Progenitor cell of endocrine pancreas (in vitro differentiated cells): ENCODE results near the gene SHC3. TPM values are rescaled to one million over a fixed set of nuclear protein-coding genes. Genes with fewer than 3 reads are reported as not detected.

ENCODE experiments used
- DNase-seq: peaks from one replicate; pipeline ENCODE4 v3.0.0; 2021; ENCODE audit warnings: low spot score; ENCODE audit not compliant: unreplicated experiment
- H3K27ac Mint-ChIP-seq: 2 replicates; pipeline ENCODE4 v1.8.0; 2021; ENCODE audit warnings: mild to moderate bottlenecking, moderate library complexity, mixed read lengths
- H3K27me3 Mint-ChIP-seq: 2 replicates; pipeline ENCODE4 v1.8.0; 2021; ENCODE audit warnings: mixed read lengths
- H3K36me3 Mint-ChIP-seq: 2 replicates; pipeline ENCODE4 v1.8.0; 2022; ENCODE audit warnings: mixed read lengths; ENCODE audit not compliant: insufficient read depth
- H3K4me1 Mint-ChIP-seq: 2 replicates; pipeline ENCODE4 v1.8.0; 2021; ENCODE audit warnings: low read depth, mixed read lengths
- H3K4me3 Mint-ChIP-seq: 2 replicates; pipeline ENCODE4 v1.8.0; 2021; ENCODE audit warnings: low read depth, mild to moderate bottlenecking, moderate library complexity, mixed read lengths
- H3K9me3 Mint-ChIP-seq: 2 replicates; pipeline ENCODE4 v1.8.0; 2021; ENCODE audit warnings: low read depth, mixed read lengths
- total RNA-seq: library from RNA; stranded (reverse); gene quantifications from 2 replicates; pipeline ENCODE4 v1.2.1, GENCODE V29; 2021
- TF ChIP-seq, protein P1 (sequence below): fragments of 200-600 bp; sonication (generic); IDR thresholded peaks from one replicate; pipeline ENCODE4 v1.5.0; 2021; ENCODE audit warnings: antibody characterized with exemption, mild to moderate bottlenecking; ENCODE audit not compliant: unreplicated experiment

The SHC3 gene
- total RNA-seq, 1 donor from 2014 or later = 1.3 TPM

DNA sequence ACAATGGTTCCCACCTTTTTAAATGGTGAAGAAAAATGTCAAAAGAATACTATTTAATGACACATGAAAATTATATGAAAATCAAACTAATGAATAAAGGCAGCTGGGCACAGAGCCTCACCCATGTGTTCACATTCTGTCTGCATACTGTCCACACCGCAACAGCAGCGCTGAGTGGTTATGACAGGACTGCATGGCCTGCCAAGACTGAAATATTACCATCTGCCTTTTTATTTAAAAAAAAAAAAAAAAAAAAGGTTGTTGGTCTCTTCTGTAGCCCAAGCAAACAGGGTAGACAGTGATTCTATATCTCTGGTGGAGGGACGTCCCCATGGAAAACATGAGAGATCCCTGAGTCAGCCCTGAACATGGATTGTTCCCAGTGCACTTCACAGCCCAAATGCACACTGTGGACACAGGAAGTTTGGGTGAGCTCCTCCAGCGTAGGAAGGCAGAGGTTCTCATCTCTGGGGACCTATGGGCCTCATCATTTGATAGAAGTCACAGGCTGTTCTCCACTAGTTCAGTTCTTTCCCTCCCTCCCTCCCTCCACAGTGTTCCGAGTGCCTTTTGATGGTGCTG is 44.9 kb upstream of the SHC3 start:
- Mint-ChIP-seq H3K27me3 (no peaks in the 10 kb centered on the region), H3K36me3 (no peaks in the 10 kb centered on the region), H3K27ac (no peak overlapping the region), H3K9me3 (no peaks in the 10 kb centered on the region), H3K4me3 (no peak overlapping the region), H3K4me1 (peaks cover 4% of the 10 kb centered on the region)
- no peak for DNase-seq
- TF ChIP-seq, protein P1, sequence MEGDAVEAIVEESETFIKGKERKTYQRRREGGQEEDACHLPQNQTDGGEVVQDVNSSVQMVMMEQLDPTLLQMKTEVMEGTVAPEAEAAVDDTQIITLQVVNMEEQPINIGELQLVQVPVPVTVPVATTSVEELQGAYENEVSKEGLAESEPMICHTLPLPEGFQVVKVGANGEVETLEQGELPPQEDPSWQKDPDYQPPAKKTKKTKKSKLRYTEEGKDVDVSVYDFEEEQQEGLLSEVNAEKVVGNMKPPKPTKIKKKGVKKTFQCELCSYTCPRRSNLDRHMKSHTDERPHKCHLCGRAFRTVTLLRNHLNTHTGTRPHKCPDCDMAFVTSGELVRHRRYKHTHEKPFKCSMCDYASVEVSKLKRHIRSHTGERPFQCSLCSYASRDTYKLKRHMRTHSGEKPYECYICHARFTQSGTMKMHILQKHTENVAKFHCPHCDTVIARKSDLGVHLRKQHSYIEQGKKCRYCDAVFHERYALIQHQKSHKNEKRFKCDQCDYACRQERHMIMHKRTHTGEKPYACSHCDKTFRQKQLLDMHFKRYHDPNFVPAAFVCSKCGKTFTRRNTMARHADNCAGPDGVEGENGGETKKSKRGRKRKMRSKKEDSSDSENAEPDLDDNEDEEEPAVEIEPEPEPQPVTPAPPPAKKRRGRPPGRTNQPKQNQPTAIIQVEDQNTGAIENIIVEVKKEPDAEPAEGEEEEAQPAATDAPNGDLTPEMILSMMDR = no peak

DNA sequence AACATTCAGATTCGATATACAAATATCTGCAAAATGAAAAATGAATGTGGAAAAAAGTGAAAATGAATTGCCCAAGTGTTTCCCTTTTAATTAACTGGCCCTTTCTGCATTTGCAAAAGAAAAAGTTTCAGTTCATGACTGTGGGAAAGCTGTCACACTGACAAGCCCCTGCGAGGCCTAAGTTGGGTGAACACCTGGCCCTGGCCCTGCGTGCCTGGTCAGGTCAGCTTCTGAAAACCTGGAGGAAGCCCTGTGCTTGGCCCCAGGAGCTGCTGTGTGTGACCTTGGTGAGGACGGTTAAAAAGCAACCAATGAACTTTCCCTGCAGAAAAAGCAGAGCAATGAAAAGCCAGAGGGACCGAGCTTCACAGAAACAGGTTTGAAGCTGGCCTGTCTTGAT is 41.0 kb upstream of the SHC3 start:
- Mint-ChIP-seq H3K4me1 (no peaks in the 10 kb centered on the region), H3K4me3 (no peak overlapping the region), H3K27me3 (no peaks in the 10 kb centered on the region), H3K36me3 (no peaks in the 10 kb centered on the region), H3K27ac (no peak overlapping the region), H3K9me3 (no peaks in the 10 kb centered on the region)
- TF ChIP-seq, protein P1 = no peak
- no peak for DNase-seq

DNA sequence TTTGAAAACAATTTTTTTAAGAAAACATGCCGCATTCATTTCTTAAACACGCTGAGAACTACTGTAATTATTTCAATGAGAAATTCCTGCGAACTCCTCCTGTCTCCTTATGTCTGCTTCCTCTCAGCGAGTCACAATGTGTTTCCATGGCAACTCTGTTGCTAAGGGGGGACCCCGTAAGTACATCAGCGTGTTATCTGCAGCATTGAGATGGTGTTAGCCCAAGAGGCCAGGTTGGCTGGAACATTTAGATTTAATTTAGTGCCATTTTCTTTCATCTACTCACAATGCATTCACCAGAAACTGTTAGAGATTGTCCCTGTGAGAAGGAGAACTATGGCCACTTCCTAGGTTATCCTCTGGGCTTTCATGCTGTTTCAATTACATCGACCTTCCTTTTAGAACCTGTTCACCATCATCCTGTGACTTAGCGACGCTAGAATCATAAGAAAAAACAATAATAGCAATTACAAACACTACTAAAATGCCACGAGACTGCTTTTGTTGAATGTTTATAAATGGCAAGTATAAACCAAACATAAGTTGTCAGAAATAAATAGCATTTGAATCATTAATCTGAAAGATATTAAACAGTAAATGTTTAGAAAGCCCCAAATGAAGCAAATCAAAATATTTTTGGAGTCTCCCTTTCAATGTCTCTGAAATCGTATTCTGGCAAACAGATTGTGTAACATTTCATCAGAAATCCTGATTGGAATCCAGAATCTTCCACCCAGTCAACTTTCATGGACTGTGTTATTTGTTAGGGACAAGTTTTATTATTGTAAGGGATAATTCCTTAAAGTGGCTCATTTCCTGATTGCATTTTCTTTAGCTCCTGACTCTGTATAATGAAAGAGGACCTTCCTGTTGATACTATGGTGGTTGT is 39.7 kb upstream of the SHC3 start:
- peak overlapping the region; percentile 3 for H3K27ac Mint-ChIP-seq
- no peaks in the 10 kb centered on the region for H3K4me1 Mint-ChIP-seq
- H3K27me3 Mint-ChIP-seq = no peaks in the 10 kb centered on the region
- no peak overlapping the region for H3K4me3 Mint-ChIP-seq
- DNase-seq = no peak
- no peaks in the 10 kb centered on the region for H3K36me3 Mint-ChIP-seq
- TF ChIP-seq, protein P1 = no peak
- no peaks in the 10 kb centered on the region for H3K9me3 Mint-ChIP-seq

DNA sequence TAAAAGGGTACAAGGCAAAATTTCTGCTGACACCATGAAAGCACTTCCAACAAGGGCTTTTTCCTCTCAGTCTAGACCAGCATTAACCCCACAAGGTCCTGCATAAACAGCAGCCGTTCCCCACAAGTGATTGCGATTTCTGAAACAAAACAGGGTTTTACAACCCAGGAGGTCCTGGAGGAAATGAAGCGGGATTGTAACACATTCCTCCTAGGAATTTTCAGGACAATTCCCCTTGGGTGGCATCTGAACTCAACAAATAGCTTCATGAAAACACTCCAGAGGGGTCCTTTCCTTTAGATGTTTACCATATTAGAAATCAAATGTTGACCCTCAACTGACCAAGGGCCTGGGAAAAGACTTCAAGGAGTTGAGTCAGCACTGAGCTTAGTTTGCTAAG is 36.7 kb upstream of the SHC3 start:
- TF ChIP-seq, protein P1 = no peak
- peaks cover 7% of the 10 kb centered on the region for H3K9me3 Mint-ChIP-seq
- no peak for DNase-seq
- no peak overlapping the region for H3K4me3 Mint-ChIP-seq
- no peaks in the 10 kb centered on the region for H3K36me3 Mint-ChIP-seq
- no peaks in the 10 kb centered on the region for H3K4me1 Mint-ChIP-seq
- H3K27ac Mint-ChIP-seq = no peak overlapping the region
- H3K27me3 Mint-ChIP-seq = no peaks in the 10 kb centered on the region

DNA sequence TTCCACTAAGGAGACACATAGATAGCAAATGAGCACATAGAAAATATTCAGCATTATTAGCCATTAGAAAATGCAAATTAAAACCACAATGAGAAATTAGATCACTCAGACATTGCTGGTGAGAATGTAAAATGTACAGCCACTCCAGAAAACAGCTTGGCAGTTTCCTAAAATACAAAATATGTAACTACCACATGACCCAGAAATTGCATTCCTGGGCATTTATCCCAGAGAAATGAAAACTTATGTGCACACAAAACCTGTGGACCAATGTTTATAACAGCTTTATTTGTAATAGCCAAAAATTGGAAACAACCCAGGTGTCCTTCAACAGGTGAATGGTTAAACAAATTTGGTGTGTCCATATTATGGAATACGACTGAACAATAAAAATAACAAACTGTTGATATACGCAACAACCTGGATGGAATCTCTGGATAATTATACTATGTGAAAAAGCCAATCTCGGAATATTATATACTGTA is 34.8 kb upstream of the SHC3 start:
- no peak overlapping the region for H3K4me3 Mint-ChIP-seq

More for the DNA sequence above, 34.8 kb upstream of the SHC3 start:
- Mint-ChIP-seq H3K9me3 (peaks cover 9% of the 10 kb centered on the region), H3K4me1 (no peaks in the 10 kb centered on the region), H3K27me3 (no peaks in the 10 kb centered on the region), H3K36me3 (no peaks in the 10 kb centered on the region), H3K27ac (no peak overlapping the region)
- TF ChIP-seq, protein P1 = no peak
- no peak for DNase-seq
